HG03066 (cell line): Measurements from ENCODE around the gene INAFM2.

ENCODE experiments used
- ATAC-seq: cut with Tn5 transposase; IDR thresholded peaks from one replicate; pipeline ENCODE4 v1.9.1; 2021; ENCODE audit warnings: low read depth; ENCODE audit not compliant: unreplicated experiment

The INAFM2 gene

DNA sequence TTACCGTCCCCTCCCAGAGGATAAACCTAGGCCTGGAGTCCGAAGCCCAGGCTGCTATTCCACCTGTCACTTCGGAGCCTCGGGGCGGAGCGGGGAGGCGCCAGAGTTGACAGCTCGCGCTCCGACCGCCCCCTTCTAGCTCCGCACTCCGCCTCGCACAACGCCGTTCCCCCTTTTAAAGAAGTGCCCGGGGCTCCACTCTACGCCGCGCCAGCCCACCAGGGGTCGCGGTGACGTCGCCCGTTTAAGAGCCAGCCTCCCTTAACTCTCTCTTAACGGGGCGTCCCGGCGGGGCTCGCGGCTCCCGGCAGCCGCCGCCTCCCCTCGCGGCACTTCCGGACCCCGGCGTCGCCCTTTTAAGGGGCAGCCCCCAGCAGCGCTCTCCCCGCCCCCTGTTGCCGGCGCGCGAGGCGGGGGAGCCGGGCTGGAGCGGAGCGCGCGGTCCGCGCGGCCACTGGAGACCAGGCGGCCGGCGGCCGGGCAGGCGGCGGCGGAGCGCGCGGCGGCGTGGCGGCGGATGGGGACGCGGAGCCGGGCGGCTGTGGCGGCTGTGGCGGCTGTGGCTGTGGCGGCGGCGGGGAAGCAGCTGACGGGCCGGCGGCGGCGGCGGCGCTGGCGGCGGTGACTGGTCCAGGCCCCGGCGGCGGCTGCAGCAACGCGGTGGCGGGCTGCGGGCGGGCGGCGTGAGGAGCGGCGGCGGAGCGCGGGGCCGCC, at the start of gene INAFM2:
INAFM2 (plus strand) TSS at position 454 of the 714 bp plus-strand sequence. CDS start 364 bp downstream, outside the sequence.
- peak; percentile 78 for ATAC-seq

DNA sequence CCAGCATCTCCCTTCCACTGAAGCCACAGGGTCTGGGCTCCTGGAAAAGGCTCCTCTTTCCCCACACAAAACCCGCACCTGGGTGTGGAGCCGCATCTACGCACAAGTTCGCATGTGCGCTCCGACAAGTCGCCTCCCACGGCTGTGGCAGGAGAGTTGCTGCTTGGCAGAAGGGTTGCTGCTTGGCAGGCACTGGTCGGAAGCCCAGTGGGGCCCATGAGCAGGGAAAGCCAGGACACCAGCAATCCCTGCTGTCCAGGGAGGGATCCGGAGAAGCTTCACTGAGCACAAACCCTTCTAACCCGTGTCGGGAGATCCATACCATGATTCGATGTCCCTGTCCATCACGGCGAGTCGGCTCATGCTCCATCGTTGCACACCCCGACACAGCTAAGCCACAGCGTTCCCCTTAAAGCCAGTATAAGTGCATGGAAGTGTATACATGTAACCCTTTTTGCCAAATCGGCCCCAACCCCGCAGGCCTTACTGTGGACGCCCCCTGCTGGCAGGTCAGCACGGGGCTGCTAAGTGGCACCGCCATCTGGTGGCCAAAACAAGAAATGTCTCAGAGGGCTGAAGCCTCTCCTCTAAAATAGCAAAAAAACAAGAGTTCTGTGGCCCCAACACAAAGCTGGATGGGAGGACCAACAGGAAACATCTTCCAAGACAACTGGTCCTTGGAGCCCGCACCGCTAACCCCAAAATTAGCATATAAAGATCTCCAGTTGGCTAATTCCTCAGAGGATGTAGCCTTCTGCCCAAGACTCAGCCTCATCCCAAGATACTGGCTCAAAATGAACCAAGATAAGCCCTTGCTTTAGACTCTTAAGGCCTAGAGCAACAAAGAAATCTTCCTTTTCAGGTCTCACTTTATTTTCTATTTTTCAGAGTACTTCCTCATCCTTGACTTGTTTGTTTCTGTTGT, 48.9 kb upstream of the INAFM2 start:
- ATAC-seq, result peak; percentile 61

DNA sequence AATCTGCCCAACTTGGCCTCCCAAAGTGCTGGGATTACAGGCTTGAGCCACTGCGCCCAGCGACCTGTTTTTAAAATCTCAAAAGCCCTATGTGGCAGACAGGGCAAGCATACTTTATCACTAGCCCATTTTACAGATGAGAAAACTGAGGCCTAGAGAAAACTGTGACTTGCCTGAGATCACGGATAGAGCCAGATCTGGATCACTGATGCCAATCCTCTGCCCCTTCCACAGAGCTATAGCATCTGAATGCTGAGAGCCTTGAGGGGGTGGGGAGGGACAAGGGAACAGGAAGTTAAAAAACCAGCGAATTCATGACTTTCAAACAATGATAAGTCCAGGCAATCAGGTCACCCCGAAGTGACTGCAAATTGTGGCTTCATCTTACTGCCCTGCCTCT, 48.0 kb upstream of the INAFM2 start:
- no peak for ATAC-seq

DNA sequence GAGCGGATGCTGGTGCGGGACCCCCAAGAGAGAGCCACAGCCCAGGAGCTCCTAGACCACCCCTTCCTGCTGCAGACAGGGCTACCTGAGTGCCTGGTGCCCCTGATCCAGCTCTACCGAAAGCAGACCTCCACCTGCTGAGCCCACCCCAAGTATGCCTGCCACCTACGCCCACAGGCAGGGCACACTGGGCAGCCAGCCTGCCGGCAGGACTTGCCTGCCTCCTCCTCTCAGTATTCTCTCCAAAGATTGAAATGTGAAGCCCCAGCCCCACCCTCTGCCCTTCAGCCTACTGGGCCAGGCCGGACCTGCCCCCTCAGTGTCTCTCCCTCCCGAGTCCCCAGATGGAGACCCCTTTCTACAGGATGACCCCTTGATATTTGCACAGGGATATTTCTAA, 47.5 kb upstream of the INAFM2 start:
- ATAC-seq, result no peak

DNA sequence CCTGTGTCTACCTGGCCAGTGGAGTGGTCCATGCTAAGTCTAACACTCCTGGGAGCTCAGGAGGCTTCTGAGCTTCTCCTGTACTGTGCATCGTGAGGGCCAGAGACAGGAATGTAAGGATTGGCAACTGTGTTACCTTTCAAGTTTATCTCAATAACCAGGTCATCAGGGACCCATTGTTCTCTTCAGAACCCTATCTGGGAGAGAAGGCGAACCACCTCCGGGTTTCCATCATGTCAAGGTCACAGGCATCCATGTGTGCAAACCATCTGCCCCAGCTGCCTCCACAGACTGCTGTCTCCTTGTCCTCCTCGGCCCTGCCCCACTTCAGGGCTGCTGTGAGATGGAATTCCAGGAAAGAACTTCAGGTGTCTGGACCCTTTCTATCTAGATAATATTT, 46.6 kb upstream of the INAFM2 start:
- no peak for ATAC-seq

DNA sequence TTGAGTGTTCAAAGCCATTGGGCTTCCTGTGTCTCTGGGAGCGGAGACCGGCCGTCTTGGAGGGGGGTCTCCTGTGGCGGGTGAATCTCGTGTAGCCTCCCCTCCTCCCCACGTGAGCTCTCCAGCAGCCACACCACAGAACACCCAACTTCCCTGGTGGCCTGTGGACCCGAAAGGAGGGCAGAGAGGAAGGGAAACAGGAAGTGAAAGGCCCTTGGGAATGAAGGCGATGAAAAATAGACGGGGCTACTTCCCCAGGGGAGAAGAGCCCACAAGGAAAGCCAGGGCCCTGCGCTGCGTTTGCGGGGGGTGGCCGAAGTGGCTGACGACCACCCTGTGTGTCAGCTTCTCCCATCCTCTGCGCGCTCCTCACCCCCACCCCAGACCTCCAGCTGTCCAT, 46.0 kb upstream of the INAFM2 start:
- ATAC-seq, result no peak

DNA sequence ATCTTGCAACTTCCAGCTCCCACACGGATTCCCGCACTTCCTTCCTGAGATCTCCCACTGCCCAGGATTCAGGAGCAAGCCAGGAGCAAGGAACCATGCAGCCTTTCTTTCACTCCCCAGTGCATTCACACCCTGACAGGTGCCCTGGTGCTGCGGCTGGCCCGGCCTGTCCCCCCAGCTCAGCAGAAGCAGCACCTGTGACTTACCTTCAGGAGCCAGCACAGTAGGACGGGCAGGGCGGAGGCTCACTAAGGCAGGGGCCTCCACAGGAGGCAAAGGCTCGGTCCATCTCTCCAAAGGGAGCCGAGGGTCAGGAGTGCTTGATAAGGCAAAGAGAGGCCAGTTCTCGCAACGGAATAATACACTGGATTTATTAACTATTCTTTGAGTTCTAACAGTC, 45.5 kb upstream of the INAFM2 start:
- ATAC-seq, result no peak

DNA sequence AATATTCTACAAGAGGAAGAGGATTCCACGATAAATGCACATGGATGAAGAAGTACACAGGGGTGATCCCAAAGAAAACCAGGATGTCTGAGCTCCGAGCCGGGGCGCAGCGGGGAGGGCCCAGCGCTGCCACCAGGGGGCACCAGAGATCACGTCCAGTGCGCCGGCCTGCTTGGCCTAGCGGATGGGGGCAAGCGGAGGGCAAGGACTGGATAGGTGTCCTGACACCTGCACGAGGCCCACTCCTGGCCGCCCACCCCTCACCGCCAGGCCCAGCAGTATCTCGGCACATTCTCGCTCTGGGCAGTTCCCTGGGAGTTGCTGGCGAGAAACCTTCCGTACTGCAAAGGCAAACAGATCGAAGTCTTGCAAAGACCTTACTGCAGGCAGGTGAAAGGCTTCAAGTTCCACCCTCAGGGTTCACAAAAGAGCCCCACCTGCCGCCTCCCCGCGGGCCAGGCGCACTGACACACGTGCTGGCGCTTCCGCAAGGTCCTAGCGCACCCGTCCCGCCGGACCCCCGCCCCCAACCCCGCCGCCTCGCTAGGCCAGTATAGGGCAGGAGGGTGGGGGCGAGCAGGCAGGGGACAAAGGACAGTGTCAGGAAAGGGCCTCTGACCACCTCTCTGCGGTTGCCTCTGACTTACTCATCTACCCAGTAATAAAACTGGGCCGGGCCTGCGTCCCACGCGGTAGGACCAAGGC, 43.9 kb upstream of the INAFM2 start:
- ATAC-seq, result no peak

DNA sequence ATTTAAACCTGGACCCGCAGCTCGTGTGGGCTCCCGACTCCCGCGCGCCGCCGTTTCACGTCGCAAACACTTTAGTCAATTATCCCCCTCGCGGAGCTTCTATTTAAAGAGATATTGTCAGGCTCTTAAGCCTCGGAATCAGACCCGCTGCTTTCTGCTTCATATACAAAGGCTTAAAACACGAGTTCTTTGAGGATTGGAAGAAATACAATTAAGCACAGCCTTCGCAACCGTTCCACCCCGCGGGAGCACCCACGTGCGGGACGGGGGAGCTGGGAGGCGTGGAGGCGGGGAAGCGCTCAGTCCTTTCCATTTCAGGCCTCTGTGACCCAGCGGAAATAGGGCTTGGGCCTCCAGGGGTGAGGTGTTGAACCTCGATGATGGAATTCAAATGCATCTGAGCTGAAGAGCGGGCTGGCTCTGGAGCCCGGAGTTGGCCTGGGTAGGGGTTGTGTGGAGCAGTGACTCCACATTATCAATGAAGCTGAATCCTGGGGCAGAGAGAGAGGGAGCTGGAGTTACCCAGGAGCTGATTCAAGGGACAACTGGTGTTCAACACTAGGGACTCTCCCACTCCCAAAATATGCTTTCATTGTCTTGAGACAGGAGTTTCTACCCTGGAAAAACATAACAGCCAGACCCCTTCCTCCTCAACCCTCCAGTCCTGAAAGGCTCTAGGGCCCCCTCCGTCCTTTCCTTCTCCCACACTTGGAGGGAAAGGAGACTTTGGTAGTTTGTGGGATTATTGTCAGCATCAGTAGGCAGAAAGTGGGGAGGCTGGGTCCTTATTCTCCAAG, 43.0 kb upstream of the INAFM2 start:
- no peak for ATAC-seq

DNA sequence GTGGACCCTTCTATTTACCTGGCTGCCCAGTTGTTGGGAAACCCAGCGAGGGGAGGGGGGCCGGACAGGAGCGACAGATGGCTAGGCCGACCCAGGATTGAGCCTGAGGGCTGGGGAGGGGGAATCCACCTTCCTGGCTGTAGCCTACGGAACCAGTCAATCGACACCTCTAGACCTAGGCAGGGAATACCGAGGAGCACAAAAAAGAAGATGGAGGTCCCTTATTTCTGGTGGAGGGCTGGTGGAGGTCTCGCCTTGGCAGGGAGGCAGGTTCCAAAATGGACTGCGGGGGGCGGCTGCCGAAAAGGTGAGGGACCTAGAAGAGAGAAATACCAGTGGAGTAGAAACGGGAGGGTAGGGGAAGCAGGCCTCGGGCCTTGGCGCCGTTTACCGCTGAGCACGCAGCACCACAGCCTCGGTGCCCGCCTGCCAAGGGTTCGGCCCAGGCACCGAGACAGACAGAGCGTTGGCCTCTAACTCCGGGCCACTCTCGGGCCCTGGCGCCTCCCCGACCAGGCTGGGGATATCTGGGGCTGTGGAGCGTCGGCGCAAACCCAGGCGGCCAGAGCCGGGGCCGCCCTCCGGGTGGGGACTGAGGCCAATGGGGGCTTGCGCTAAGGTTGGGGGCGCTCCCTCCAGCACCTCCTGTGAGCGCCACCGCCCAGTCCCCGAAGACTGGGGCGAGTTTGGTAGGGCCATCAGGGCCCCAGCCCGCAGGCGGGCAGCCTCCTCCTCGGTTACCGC, 42.3 kb upstream of the INAFM2 start:
- no peak for ATAC-seq

DNA sequence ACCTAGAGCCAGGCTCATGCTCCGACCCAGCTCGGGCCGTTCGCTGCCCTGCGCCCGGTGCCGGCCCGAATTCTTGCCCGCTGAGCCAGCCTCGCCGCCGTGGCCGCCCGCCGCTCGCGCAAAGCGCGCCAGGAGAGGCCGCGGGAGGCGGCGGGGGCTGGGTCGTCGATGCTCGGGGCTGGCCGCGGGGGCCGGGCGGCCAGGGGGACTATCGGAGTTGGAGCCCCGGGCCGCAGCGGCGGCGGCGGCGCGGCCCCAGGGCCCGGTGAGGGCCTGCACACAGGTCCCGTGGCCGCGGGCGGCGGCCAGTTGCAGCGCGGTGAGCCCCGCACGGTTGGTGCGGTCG, 41.7 kb upstream of the INAFM2 start:
- ATAC-seq, result no peak

DNA sequence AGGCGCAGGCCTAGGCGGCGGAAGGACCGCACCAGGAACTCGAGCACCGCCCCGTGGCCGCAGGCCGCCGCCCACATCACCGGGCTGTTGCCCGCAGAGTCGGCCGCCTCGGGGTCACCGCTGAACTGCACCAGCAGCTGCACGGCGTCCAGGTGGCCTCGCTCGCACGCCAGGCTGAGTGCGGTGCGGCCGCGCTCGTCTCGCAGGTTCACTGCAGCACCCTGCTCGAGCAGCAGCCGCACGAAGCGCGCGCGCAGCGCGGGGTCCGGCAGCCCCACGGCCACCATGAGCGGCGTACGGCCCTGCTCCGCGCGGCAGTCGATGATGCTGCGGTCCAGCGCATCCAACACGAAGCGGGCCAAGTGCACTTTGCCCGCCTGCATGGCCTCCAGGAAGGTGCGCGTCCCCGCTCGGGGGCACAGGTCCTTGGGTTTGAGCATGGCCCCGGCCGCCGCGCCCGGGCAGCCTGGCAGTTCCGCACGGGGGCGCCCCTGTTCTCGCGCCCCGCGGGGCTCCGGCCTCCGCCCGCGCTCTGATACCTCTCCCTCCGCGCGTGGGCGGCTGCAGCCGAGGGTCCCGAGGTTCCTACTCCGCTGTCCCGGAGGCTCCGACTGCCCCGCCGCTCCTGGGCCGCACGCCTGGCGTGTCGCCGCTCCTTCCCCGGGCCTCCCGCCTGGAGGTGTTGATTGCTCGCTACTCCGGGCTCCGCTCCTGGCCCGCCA, 41.2 kb upstream of the INAFM2 start:
- no peak for ATAC-seq

DNA sequence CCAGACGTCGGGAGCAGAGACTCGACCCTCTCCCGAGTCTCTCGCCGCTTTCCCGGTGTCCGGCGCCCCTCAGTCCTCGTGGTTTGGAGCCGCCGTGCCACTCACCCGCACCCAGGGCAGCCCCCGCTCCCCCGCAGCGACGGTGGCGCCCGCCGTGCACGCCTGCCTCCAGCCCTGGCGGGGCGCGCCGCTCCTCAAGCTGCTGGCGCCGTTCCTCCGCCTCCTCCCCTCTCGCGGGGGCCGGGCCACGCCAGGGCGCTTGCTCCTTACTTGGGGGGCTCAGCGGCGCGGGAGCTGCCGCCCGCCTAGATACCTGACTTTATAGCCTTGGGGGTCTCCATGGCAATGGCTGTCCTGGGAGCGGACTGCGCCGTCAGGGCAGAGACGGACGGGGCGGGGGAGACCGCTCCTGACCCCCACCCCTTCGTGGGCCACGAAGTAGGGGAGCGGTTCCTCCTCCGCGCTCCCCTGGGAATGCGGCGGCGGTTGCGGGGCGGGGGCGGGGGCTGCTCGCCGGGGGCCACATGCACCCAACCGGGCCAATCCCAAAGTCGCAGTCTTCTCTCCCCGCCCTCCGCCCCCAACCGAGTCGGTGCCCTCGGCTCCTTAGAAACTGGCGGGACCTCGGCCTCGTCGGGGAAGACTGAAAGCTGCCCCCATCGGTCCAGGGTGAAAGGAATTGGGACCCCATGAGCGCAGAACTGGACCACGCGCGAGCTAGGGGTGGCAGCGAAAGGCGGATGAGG, 40.5 kb upstream of the INAFM2 start, which contains the start of gene ANKRD63:
ANKRD63 (minus strand) TSS at position 196 of the 746 bp plus-strand sequence. CDS start 478 bp downstream, outside the sequence.
- no peak for ATAC-seq

DNA sequence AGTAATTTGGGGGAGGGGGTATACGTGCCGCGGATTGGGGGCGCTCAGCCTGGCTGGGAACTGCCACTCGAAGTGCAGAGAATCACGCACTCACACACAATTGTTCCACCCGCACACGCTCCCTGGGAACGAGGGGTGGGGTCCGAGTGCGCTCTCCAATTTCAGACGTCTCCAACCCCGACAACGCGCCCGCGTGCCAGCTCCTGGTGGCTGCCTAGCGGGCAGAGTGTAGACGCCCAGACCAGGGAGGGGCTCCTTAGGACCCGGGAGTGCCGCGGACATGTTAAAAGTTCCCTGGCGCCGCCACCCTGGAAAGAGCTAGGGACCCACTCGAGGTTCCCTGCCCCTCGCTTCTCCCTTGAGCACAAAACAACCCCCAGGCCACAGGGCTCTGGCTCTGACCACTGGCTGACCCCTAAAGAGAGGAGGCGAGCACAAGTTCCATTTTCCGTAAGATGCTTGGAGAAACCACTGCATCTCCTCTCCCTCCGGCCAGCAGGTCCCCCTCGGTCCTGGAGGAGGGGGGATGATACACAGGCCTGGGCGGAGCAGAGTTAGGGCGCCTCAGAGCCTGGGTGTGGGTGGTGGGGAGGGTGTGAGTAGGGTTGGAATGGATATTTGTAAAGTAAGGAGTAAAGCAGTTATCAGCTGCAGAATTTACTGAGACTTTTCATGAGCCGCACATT, 39.7 kb upstream of the INAFM2 start:
- ATAC-seq, result no peak

DNA sequence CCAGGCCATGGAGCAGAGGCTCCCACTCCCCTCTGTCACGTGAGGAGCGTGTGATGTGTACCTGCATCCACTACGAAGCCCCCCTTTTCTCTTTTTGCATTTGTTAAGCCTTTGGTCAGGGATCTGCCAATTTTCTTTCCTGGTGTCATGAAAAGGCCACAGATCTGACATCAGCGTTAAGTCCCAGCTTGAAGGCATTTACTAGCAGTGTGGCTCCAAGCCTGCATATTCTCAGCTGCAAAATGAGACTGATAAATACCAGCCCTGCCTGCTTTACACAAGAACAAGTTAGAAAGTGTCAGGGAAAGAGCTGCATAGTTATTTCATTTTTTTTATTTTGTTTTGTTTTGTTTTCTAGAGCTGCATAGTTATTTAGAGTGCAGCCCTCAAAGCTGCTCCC, 38.3 kb upstream of the INAFM2 start:
- ATAC-seq, result no peak

DNA sequence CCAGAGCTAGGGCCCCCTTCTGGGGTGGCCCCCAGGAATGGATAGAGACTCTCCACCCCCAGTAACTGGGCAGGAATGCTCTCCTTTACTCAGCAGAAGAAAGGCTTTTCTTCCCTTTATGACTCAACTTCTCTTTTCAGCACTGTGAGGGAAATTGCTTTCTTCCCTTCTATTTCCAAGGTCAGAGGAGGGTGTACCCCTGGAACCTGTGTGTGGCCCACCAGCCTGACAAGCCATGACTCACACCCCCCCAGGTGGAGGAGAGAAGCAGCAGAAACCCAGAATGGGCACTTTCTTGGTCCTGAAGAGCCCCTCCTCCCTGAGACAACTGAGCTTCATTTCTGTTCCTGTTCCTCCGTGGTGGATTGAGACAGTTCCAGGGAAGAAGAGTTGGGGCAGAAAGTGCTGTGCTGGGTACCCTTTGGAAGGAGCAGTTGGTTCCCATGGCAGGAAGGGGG, 37.9 kb upstream of the INAFM2 start:
- no peak for ATAC-seq

DNA sequence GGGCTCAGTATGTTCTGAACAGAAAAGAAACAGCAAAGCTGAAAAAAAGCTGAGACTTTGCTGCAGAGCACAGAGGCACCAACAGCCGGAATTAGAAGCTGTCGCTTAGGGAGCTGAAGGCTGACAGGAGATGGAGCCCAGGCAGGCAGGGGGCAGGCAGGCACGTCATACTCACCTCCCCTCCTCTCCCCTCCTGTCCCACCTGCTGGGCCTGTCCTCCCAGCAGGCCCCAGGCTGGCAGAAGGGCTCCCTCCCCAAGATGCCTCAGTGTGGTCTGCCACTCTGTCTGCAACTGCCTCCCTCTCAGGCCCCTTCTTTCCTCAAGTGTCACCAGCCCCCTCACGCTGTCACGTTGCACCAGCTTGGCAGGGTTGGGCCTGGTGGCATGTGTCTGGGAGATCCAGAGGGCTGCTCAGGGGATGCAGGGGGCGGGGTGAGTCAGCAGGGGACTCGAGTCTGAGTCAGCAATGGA, 37.4 kb upstream of the INAFM2 start:
- no peak for ATAC-seq

DNA sequence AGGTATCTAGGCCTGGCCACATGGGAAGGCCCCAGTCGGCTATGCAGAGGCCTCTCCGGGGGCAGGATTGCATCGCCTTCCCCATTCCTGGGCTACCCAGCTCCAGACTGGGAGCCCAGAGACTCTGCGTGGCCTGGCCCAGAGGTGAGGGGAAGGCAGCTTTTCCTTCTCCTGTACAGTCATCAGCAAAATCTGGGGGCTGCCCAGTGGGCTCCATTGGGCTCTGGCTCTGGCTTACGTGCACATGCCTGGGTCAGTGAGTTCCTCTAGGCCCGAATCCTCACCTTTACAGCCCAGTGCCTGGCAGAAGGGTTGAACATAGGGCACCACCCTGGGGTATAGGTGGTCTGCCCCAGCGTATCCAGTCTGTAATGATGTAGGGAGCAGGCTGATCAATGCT, 36.7 kb upstream of the INAFM2 start:
- ATAC-seq, result no peak
